NCI-H345 treated with DMSO at 0.1 percent for 48 hours (cell line): ENCODE data around the gene ZNF814.
A peak's percentile ranks its signal among the peaks of the same experiment; 100 is the strongest.
"Not testable (repeated sequence)": the region's sequence is repeated elsewhere in the genome, so short reads cannot be mapped to it uniquely, and the experiment has no call there.

Source experiments
- DNase-seq: peaks from one replicate; lab custom pipeline; 2025; ENCODE audit not compliant: unreplicated experiment; lab: John Stamatoyannopoulos, UW

Gene ZNF814

DNA sequence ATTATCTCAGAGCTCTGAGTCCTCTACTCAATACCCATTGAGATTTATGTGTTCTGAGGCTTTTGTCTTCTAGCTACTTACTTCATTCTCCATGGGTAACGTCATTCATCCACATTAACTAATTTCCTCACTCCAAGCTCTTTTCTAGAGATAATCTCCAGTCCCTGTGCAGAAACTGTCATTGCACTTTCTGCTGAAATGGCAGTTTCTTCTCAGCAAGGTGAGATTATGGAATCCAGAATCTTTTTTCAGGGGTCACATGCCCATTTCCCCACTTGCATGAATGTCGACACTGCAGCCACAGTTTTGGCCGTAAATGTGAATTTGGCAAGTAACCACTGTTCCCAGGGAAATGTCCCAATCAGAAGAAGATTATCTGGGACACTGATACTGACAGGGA lies 26.5 kb downstream of the ZNF814 start:
- not testable (repeated sequence) for DNase-seq

DNA sequence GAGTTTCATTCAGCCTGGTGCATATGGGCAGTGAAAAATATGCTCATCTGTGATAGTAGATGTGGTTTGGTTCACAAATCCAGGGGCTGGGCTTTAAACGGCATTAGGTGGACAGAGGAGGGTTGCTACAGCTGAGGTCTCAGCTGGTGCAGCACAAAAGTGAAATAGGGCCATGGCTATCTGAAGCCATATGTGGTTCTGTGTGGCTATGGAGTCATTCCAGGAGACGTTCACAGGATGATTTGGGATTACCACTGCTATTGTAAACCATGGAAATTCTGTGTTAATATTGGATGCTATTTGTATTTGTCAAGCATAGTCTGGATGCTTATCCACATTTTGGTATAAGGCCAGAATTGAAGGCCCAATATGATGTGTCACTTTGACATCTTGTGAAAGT lies 34.7 kb downstream of the ZNF814 start:
- DNase-seq: not testable (repeated sequence)

DNA sequence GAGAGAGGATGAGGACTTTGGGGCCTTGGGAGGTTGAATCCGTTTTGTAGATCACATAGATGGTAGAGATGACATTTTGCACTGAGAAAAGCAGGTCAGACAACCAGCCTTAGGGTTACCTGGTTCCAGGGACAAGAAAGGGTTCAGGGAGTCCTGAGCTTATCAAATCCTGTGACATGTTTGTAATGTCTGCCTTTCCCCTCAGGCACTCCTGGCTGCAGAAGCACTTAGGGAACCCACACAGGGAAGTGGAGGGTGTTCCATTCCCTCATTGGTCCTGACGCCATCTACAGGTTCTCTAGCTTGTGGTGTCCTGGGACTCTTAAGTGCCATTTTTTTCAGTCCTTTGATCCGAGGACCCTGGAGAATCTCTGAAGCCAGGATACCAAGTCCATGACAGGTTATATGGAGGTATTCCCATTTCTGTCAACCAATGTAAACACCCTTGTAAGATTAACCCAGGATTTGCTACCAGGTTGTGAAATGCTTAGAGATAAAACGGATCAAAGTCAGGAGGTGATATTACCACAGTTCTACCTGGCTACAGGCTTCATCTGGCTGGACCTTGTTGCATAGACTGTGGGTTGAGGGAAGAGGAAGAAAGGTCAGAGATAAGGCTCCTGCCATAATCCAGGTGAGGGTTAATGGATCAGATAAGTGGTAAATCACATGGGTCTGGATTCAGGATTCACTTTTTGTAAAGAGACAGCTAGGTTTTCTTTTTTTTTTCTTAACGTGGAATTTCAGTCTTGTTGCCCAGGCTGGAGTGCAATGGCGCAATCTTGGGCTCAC lies 36.8 kb downstream of the ZNF814 start:
- not testable (repeated sequence) for DNase-seq

DNA sequence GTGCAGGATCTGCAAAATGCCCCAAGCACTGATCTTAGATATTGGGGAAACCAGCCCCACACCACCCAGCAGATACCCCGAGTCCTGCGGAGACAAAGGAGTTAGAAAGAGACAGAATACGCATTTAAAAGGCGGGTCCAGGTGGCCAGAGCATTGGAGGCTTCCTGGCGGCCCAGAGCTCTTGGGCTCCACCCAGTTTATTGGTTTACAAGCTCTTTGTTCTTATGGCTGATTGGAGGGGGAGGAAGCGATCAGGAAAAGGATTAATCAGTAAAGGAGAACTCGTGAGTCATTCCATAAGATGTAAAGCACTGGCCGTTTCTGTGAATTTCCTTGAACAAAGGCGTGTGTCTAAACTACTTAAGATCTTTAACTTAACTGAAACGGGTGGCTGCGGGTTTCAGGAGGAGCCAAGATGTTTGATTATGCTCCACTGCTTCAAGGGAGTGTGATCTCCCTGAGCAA lies 38.3 kb downstream of the ZNF814 start:
- no peak for DNase-seq

DNA sequence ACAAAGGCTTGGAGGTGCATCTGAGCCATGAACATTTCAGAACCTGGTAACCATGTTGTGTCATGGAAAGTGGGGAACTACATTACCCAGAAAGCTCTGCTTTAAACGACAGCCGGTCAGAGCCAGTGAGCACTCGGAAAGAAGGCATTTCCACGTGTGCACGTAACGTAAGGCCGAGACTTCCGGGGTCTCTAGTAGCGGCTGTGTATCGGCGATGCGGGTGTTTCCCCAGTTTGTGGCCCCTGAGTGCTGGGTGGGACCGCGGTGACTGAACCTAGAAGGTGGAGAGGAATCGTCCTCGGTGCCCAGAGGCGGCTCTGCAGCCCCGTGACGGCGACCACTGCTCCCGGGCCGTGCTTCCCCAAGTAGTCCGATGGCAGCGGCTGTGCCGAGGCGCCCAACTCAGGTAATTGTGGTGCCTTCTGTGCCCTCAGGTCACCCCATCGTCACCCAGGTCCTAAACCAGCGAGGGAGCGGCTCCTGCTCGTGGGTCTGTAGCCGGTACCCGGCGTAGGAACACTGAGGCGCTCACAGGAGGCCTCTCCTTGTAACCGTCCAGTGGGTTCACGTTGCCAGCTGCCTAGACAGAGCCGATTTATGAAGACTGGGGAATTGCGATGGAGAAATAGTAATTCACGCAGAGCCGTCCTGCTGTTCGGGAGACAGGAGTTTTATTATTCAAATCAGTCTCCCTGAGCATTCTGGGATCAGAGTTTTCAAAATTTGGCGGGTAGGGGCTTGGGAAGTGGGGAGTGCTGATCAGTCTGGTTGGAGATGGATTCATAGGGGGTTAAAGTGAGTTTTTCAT lies 39.0 kb downstream of the ZNF814 start, which contains the start of gene ZNF587:
TSS of gene ZNF587 (plus strand) at position 194 of the 808 bp plus-strand sequence. CDS start at position 374, 180 bp downstream.
- DNase-seq: peak; percentile 52

DNA sequence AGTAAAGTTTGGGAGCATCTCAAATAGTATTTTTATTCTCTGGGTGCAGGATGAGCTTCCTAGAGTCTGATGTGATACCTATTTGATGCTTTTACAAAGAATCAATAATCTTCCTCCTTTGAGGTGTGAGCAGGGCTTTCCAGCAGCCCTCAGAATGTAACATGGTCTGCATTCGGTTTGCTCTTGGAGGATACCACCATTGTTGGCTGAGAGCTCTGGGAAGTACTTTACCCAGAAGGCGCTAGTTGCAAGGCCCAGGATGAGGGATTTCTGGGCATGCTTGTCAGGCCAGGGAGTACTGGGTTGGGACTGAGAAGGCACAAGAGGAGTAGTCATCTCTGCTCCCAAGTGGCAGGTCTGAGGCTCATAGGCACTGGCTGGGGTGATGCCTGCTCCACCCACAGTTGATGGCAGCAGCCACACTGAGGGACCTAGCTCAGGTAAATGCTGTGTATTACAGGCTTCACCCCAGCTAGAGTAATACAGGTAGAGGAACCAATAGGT lies 39.6 kb downstream of the ZNF814 start:
- DNase-seq: not testable (repeated sequence)

DNA sequence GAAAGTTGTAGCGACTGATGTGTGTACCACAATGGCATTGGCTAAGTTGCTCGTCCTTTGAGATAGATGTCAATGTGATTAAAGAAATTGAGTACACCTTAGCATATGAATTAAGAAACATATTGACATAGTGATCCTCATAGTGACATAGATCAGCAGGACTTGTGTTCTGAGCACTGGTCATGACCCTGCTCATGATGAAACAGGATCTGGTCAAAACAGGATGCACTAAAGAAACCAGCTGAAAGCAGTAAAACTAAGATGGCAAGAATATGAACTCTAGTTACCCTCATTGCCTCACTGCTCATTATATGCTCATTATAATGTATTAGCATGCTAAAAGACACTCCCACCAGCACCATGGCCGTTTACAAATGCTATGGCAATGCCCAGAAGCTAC lies 41.7 kb downstream of the ZNF814 start:
- DNase-seq: not testable (repeated sequence)

DNA sequence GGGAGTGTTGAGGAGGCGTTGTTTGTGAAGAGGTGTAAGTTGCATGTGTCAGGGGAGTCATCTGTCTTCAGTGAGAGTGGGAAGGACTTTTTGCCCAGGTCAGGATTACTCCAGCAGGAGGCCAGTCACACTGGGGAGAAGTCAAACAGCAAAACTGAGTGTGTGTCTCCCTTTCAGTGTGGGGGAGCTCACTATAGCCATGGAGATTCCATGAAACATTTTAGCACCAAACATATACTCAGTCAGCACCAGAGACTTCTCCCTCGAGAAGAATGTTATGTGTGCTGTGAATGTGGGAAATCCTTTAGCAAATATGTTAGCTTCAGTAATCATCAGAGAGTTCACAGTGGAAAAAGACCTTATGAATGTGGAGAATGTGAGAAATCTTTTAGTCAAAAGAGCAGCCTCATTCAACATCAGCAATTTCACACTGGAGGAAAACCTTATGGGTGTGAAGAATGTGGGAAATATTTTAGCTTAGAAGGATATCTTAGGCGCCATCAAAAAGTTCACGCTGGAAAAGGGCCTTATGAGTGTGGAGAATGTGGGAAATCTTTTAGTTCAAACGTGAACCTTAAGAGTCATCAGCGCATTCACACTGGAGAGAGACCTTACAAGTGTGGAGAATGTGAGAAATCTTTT lies 47.6 kb downstream of the ZNF814 start:
- DNase-seq: no peak

DNA sequence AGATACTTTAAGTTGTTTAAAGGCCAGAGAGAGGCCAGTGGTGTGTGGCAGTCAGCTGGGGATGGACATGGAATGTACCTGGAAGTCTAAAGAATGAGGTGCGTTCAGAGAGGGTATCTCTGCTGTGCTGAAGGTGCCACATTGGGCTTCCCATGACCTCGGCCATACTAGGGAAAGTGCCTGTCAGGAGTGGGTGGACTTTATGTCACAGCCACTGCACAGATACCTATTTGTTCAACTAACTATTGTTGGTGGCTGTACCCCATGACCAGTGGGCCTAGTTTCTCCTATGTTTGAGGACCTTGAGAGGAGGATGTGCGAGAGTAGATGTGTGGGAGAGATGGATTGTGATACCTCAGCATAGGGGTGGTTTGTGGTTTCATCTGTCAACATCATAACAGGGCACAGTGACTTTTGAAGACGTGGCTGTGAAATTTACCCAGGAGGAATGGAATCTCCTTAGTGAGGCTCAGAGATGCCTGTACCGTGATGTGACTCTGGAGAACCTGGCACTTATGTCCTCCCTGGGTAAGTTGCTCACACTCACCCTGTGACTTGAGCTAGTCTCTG lies 50.1 kb downstream of the ZNF814 start:
- not testable (repeated sequence) for DNase-seq

DNA sequence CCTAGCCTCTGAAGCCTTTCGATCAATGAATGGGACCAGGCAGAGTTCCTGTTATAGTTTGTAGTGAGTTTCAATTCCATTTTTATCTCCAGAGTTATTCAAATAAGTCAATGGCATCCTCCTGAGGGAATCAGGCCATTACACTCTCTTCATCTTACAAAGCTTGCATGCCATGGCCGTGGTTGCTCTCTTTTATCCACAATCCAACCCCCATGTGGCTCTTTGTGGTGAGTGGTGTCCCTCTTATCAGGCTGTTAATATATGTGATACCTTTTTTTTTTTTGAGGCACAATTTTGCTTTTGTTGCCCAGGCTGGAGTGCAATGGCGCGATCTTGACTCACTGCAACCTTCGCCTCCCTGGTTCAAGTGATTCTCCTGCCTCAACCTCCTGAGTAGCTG lies 51.8 kb downstream of the ZNF814 start:
- not testable (repeated sequence) for DNase-seq

DNA sequence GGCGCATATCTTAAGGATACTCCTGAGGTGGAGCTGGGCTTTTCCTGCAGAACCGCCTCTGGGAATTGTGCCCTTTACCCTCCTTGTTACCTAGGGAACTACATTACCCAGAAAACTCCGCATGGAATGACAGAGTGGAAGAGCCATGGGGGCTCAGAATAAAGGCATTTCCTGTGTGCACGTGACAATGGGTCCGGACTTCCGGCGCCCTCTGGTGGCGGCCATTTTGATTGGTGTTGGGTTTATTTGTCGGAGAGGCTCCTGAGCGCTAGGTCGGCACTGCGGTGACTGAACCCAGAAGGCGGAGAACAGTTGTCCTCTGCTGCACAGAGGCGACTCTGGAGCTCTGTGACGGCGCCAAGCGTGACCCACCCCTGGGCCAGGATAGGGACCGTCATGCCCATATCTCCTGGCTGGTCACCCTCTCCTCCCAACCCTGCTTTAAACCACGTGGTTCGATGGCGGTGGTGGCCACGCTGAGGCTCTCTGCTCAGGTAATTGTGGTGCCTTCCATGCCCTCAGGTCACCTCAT lies 58.7 kb downstream of the ZNF814 start, which contains the start of gene ZNF587B:
TSS of gene ZNF587B (plus strand) at position 229 of the 532 bp plus-strand sequence. CDS start at position 459, 230 bp downstream.
- DNase-seq: no peak

DNA sequence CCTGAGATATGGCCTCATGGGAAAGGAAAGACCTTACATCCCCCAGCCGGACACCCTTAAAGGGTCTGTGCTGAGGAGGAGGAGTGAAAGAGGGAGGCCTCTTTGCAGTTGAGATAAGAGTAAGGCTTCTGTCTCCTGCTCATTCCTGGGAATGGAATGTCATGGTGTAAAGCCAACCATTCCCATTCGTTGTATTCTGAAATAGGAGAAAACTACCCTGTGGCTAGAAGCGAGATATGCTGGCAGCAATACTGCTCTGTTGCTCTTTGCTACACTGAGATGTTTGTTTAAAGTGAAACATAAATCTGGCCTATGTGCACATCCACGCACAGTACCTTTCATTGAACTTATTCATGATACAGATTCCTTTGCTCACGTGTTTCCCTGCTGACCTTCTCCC lies 59.5 kb downstream of the ZNF814 start:
- DNase-seq: no peak

DNA sequence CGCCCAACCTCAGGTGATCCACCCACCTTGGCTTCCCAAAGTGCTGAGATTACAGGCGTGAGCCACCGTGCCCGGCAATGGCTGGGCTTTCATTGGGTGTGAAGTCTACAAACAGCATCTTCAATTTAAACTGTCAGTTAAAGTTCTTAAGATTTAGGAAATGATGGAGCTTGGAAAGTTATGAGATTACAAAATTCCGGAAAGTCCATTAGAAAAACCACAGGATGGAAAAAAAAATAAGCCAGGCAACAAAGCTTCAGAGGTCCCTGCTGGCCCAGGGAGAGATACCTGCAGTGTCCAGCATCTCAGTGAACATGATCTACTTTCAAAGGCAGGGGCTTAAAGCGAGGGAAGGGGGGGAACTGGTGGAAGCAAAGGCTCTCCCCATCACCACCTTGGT lies 63.3 kb downstream of the ZNF814 start:
- no peak for DNase-seq

DNA sequence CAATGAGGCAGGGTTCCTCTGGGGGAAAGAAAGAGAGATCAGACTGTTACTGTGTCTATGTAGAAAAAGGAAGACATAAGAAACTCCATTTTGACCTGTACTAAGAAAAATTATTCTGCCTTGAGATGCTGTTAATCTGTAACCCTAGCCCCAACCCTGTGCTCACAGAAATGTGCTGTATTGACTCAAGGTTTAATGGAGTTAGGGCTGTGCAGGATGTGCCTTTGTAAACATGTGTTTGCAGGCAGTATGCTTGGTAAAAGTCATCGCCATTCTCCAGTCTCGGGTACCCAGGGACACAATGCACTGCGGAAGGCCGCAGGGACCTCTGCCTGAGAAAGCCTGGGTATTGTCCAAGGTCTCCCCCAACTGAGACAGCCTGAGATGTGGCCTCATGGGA lies 65.2 kb downstream of the ZNF814 start:
- not testable (repeated sequence) for DNase-seq

DNA sequence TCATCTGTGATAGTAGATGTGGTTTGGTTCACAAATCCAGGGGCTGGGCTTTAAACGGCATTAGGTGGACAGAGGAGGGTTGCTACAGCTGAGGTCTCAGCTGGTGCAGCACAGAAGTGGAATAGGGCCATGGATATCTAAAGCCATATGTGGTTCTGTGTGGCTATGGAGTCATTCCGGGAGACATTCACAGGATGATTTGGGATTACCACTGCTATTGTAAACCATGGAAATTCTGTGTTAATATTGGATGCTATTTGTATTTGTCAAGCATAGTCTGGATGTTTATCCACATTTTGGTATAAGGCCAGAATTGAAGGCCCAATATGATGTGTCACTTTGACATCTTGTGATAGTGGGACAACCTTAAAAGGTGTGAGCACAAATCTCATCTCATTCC lies 65.7 kb downstream of the ZNF814 start:
- DNase-seq: not testable (repeated sequence)

DNA sequence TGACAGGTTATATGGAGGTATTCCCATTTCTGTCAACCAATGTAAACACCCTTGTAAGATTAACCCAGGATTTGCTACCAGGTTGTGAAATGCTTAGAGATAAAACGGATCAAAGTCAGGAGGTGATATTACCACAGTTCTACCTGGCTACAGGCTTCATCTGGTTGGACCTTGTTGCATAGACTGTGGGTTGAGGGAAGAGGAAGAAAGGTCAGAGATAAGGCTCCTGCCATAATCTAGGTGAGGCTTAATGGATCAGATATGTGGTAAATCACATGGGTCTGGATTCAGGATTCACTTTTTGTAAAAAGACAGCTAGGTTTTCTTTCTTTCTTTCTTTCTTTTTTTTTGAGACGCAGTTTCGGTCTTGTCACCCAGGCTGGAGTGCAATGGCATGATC lies 67.3 kb downstream of the ZNF814 start:
- DNase-seq: not testable (repeated sequence)

DNA sequence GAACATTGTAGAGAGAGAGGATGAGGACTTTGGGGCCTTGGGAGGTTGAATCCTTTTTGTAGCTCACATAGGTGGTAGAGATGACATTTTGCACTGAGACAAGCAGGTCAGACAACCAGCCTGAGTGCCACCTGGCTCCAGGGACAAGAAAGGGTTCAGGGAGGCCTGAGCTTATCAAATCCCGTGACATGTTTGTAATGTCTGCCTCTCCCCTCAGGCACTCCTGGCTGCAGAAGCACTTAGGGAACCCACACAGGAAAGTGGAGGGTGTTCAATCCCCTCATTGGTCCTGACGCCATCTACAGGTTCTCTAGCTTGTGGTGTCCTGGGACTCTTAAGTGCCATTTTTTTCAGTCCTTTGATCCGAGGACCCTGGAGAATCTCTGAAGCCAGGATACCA lies 67.7 kb downstream of the ZNF814 start:
- not testable (repeated sequence) for DNase-seq

DNA sequence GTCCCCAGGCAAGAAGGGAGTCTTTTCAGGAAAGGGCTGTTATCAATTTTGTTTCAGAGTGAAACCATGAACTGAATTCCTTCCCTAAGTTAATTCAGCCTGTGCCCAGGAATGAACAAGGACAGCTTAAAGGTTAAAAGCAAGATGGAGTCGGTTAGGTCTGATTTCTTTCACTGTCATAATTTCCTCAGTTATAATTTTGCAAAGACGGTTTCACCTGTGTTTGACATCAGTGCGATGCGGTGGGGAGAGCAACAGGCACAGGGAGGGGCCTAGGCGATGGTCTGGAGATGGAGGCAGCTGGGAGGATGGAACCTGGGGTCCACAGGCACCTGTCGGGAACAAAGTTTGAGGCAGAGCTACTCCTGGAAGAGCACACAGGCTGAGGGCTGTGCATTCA lies 68.2 kb downstream of the ZNF814 start:
- DNase-seq: no peak

DNA sequence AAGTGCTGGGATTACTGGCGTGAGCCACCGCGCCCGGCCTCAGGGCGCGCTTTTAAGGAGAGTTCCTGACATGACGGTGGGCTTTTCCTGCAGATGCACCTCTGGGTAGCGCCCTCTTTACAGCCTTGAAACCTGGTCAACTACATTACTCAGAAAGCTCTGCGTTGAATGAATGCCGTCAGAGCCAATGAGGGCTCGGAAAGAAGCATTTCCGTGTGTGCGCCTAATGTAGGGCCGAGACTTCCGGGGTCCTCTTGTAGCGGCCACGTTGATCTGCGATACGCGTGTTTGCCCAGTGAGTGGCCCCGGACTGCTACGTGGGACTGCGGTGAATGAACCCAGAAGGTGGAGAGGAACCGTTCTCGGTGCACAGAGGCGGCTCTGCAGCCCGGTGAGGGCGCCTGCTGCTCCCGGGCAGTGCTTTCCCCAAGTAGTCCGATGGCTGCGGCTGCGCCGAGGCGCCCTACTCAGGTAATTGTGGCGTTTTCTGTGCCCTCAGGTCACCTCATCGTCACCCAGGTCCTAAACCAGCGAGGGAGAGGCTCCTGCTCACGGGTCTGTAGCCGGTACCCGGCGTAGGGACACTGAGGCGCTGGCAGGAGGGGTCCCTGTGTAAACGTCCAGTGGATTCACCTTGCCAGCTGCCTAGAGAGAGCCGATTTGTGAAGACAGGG lies 69.2 kb downstream of the ZNF814 start:
- DNase-seq: peak; percentile 73

DNA sequence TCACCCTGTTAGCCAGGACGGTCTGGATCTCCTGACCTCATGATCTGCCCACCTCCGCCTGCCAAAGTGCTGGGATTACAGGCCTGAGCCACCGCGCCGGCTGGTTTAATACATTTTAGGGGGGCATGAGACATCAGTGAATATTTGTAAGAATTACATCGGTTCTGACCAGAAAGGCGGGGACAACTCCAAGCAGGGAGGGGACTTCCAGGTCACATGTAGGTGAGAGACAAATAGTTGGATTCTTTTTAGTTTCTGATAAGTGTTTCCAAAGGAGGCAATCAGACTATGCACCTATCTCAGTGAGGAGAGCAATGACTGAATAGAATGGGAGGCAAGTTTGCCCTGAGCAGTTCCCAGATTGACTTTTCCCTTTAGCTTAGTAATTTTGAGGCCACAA lies 70.5 kb downstream of the ZNF814 start:
- no peak for DNase-seq
